ENCODE data around the gene POLR2F.

GRCh38 chr22:37951305-37951704, 2.2 kb upstream of the POLR2F start:
- TF ChIP-seq MZF1 (tag by site-specific recombination; IDR thresholded peaks at IDR 0.05; ENCODE audit: borderline replicate concordance): no peak
- no peak for TF ChIP-seq ZBTB1 (tag by site-specific recombination; IDR thresholded peaks at IDR 0.05)
- TF ChIP-seq ZNF121 (tag by site-specific recombination; IDR thresholded peaks at IDR 0.05): no peak
- TF ChIP-seq REST (tag by site-specific recombination; IDR thresholded peaks at IDR 0.05): no peak
- TF ChIP-seq YY1 (tag by site-specific recombination; IDR thresholded peaks at IDR 0.05): no peak
- no peak for TF ChIP-seq ZNF214 (tag by site-specific recombination; IDR thresholded peaks at IDR 0.05; ENCODE audit: borderline replicate concordance)
